ENCODE results near the gene SCN1A. TPM values are rescaled to one million over a fixed set of nuclear protein-coding genes. Genes with fewer than 3 reads are reported as not detected.
"Not testable (repeated sequence)": the region's sequence is repeated elsewhere in the genome, so short reads cannot be mapped to it uniquely, and the experiment has no call there.

The SCN1A gene
- total RNA-seq, 1 donor from 2014 or later, result not detected

GRCh38 chr2:166011660-166012059, 116.2 kb downstream of the SCN1A start:
- CTCF ChIA-PET, result no interaction called here
- POLR2A ChIA-PET, result no interaction called here
- Mint-ChIP-seq H3K27ac (no peak overlapping the region), H3K9me3 (no peaks in the 10 kb centered on the region), H3K36me3 (ENCODE audit: low read depth) (no peaks in the 10 kb centered on the region), H3K27me3 (no peaks in the 10 kb centered on the region), H3K4me1 (no peaks in the 10 kb centered on the region), H3K4me3 (no peak overlapping the region)
- intact Hi-C loops (cut with micrococcal nuclease), result no loop called here
- TF ChIP-seq CTCF (IDR thresholded peaks at IDR 0.05), result no peak
- ATAC-seq (ENCODE audit: low read depth), result no peak
- no peak for DNase-seq

GRCh38 chr2:166000401-166000800, 127.4 kb downstream of the SCN1A start:
- H3K27ac Mint-ChIP-seq, result no peak overlapping the region
- no peak for TF ChIP-seq CTCF (IDR thresholded peaks at IDR 0.05)
- POLR2A ChIA-PET, result no interaction called here
- H3K36me3 Mint-ChIP-seq (ENCODE audit: low read depth), result no peaks in the 10 kb centered on the region
- CTCF ChIA-PET, result no interaction called here
- H3K9me3 Mint-ChIP-seq, result no peaks in the 10 kb centered on the region
- no peak for ATAC-seq (ENCODE audit: low read depth)
- no peak overlapping the region for H3K4me3 Mint-ChIP-seq
- no peak for DNase-seq
- intact Hi-C loops (cut with micrococcal nuclease), result no loop called here
- peaks cover 7% of the 10 kb centered on the region for H3K27me3 Mint-ChIP-seq
- H3K4me1 Mint-ChIP-seq, result no peaks in the 10 kb centered on the region

GRCh38 chr2:165990846-165991245, 137.0 kb downstream of the SCN1A start:
- TF ChIP-seq CTCF (IDR thresholded peaks at IDR 0.05), result no peak
- Mint-ChIP-seq H3K4me3 (no peak overlapping the region), H3K9me3 (no peaks in the 10 kb centered on the region), H3K36me3 (ENCODE audit: low read depth) (no peaks in the 10 kb centered on the region), H3K27me3 (no peaks in the 10 kb centered on the region), H3K27ac (no peak overlapping the region), H3K4me1 (no peaks in the 10 kb centered on the region)
- DNase-seq, result no peak
- CTCF ChIA-PET, result no interaction called here
- no peak for ATAC-seq (ENCODE audit: low read depth)
- POLR2A ChIA-PET, result no interaction called here
- intact Hi-C loops (cut with micrococcal nuclease), result no loop called here

GRCh38 chr2:165989851-165990250, 138.0 kb downstream of the SCN1A start:
- DNase-seq (no peak), ATAC-seq (ENCODE audit: low read depth) (no peak)
- H3K9me3 Mint-ChIP-seq, result no peaks in the 10 kb centered on the region
- H3K36me3 Mint-ChIP-seq (ENCODE audit: low read depth), result no peaks in the 10 kb centered on the region
- H3K4me1 Mint-ChIP-seq, result no peaks in the 10 kb centered on the region
- no peak overlapping the region for H3K4me3 Mint-ChIP-seq
- H3K27ac Mint-ChIP-seq, result no peak overlapping the region
- POLR2A ChIA-PET, result no interaction called here
- intact Hi-C loops (cut with micrococcal nuclease), result no loop called here
- CTCF ChIA-PET, result no interaction called here
- TF ChIP-seq CTCF (IDR thresholded peaks at IDR 0.05), result no peak
- H3K27me3 Mint-ChIP-seq, result no peaks in the 10 kb centered on the region

- no peak overlapping the region for H3K4me3 Mint-ChIP-seq
- peaks cover 5% of the 10 kb centered on the region for H3K27me3 Mint-ChIP-seq
- DNase-seq (no peak), ATAC-seq (ENCODE audit: low read depth) (no peak)
- intact Hi-C loops (cut with micrococcal nuclease), result no loop called here
- H3K27ac Mint-ChIP-seq, result no peak overlapping the region
- TF ChIP-seq CTCF (IDR thresholded peaks at IDR 0.05), result no peak
- POLR2A ChIA-PET, result no interaction called here
- H3K9me3 Mint-ChIP-seq, result no peaks in the 10 kb centered on the region
- no peaks in the 10 kb centered on the region for H3K4me1 Mint-ChIP-seq
- H3K36me3 Mint-ChIP-seq (ENCODE audit: low read depth), result no peaks in the 10 kb centered on the region
- CTCF ChIA-PET, result no interaction called here
These were observed 142.7 kb downstream of the SCN1A start for GRCh38 chr2:165985120-165985519.

- H3K4me1 Mint-ChIP-seq; intact Hi-C loops (cut with micrococcal nuclease); DNase-seq; CTCF ChIA-PET; ATAC-seq (ENCODE audit: low read depth); H3K4me3 Mint-ChIP-seq; H3K36me3 Mint-ChIP-seq (ENCODE audit: low read depth); H3K27ac Mint-ChIP-seq; POLR2A ChIA-PET; H3K9me3 Mint-ChIP-seq: not testable (repeated sequence)
- H3K27me3 Mint-ChIP-seq, result peaks cover 23% of the 10 kb centered on the region
These were observed 155.7 kb downstream of the SCN1A start for GRCh38 chr2:165972161-165972560.

Measured in activated B cell treated with CpG ODN at 0.5 μM for 24 hours (primary cell).